Esophagus squamous epithelium (tissue), 4 donors: ENCODE results near the gene CFC1.
"Not testable (repeated sequence)": the region's sequence is repeated elsewhere in the genome, so short reads cannot be mapped to it uniquely, and the experiment has no call there.

ENCODE experiments used
- CTCF ChIP-seq, 6 experiments: fragments of 450-650 bp in 4 of 6; fragments of 200-600 bp in 2 of 6; sonication (generic) in 2 of 6; IDR thresholded peaks; one replicate each; pipeline ENCODE4 v1.5.1; 2016 to 2019; ENCODE audit warnings: antibody characterized with exemption in 6 of 6, mild to moderate bottlenecking in 4 of 6, moderate library complexity in 4 of 6
- POLR2A ChIP-seq, 4 donors: fragments of 450-650 bp; IDR thresholded peaks; one replicate each; pipeline ENCODE4 v1.6.1; 2017; ENCODE audit warnings: antibody characterized with exemption in 4 of 4, mild to moderate bottlenecking in 4 of 4, moderate library complexity in 3 of 4

DNA sequence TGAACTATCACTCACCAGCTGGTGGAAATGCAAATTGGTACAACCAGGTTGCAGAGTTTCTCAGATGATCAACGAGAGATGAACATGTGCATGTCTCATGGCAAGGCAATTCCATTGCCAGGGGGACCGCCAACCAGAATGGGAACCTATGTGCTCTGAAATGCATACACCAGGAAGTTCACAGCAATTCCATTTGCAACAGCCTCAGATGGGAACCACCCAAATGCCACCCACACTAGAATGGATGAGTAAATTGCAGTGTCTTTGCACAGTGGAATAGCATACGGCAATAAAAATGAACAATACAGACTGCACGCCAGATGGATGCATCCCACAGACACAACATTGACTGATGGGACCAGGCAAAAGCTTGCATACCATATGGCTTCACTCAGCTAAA lies 56.6 kb downstream of the CFC1 start:
- not testable (repeated sequence) for TF ChIP-seq POLR2A, CTCF (IDR thresholded peaks at IDR 0.05)
